Activated T-helper 1 cell treated with anti-CD3 and anti-CD28 coated beads, Interleukin-12 subunit alpha, Interleukin-12 subunit beta, Interleukin-2, Interleukin-4 antibody, amounts not matched to agents 30 ng/mL and 10 ng/mL and 1 ng/mL, durations not matched to agents 14 hours and 24 hours and 36 hours (primary cell): ENCODE data around the gene PNPLA7. TPM values are rescaled to one million over a fixed set of nuclear protein-coding genes. Genes with fewer than 3 reads are reported as not detected.
"Not testable (repeated sequence)": the region's sequence is repeated elsewhere in the genome, so short reads cannot be mapped to it uniquely, and the experiment has no call there.

ENCODE experiments used
- DNase-seq: peaks from one replicate; pipeline ENCODE4 v3.0.0; 2021; ENCODE audit warnings: low spot score
- H3K27ac Mint-ChIP-seq: one replicate; pipeline ENCODE4 v1.8.0; 2021; ENCODE audit warnings: mild to moderate bottlenecking, mixed read lengths
- H3K27me3 Mint-ChIP-seq: one replicate; pipeline ENCODE4 v1.8.0; 2022; ENCODE audit warnings: mild to moderate bottlenecking, moderate library complexity, mixed read lengths; ENCODE audit not compliant: insufficient read depth
- H3K36me3 Mint-ChIP-seq: one replicate; pipeline ENCODE4 v1.8.0; 2021; ENCODE audit warnings: low read depth, mixed read lengths
- H3K4me1 Mint-ChIP-seq: one replicate; pipeline ENCODE4 v1.8.0; 2021; ENCODE audit warnings: low read depth, mixed read lengths
- H3K4me3 Mint-ChIP-seq: one replicate; pipeline ENCODE4 v1.8.0; 2021; ENCODE audit warnings: mild to moderate bottlenecking, moderate library complexity, mixed read lengths
- H3K9me3 Mint-ChIP-seq: one replicate; pipeline ENCODE4 v1.8.0; 2021; ENCODE audit warnings: mixed read lengths
- intact Hi-C: fragments of 100-400 bp; cut with micrococcal nuclease; formaldehyde crosslinking; loops from one replicate; pipeline ENCODE4 v1.15.1; 2024
- total RNA-seq: library from RNA; stranded (reverse); gene quantifications from 2 replicates; pipeline ENCODE4 v1.2.3, GENCODE V29; 2022

PNPLA7 gene
- total RNA-seq, 1 donor from 2014 or later = 1.2 TPM

DNA sequence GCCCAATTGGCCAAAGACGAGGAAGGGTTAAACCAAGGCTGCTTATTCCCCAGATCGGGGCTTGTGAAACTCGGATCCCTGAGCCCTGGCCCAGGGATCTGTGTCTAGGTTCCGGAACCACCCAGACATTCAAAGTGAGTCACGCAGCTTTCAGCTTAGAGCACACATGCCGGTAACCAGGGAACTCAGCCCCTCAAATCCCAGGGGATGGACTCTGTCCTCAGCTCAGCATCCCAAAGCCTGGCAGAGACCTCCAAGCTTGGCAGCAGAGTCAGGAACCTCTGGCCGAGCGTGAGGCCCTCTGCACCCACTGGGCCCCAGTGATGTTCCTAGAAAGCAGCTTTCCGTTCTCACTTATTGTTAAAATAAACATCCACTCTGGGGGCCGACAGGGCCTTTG lies 5.1 kb downstream of the PNPLA7 start:
- Mint-ChIP-seq H3K27ac (no peak overlapping the region), H3K9me3 (no peaks in the 10 kb centered on the region), H3K4me1 (peaks cover 13% of the 10 kb centered on the region), H3K36me3 (peaks cover 2% of the 10 kb centered on the region), H3K4me3 (no peak overlapping the region), H3K27me3 (peaks cover 3% of the 10 kb centered on the region)
- intact Hi-C loops = no loop called here
- no peak for DNase-seq

DNA sequence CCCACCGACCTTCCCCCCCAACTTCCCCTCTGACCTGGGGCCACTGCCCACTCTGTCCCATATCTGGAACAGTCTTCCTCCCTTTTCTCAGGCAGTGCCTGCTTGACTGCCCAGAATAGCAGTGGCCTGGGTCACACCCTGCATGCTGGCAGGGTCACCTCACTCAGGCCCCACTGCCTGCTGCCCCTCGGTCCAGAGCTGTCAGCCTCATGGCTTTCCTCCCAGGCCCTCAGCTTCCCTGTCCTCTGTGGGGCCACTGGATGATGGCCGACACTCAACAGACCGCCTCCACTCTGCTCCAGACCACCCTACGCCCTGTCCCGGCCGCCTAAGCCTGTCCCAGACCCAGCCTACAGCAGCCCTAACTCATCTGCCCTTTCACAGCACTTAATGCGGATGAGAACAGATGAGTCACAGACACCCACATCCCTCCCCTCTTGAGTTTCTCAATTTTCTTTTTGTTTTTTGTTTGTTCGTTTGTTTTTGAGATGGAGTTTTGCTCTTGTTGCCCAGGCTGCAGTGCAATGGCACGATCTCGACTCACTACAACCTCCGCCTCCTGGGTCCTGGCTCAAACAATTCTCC lies 5.9 kb downstream of the PNPLA7 start:
- intact Hi-C loops = no loop called here
- Mint-ChIP-seq H3K27me3 (peaks cover 3% of the 10 kb centered on the region), H3K4me3 (peak overlapping the region; percentile 26), H3K36me3 (peaks cover 2% of the 10 kb centered on the region), H3K4me1 (peaks cover 7% of the 10 kb centered on the region), H3K9me3 (no peaks in the 10 kb centered on the region), H3K27ac (no peak overlapping the region)
- no peak for DNase-seq

DNA sequence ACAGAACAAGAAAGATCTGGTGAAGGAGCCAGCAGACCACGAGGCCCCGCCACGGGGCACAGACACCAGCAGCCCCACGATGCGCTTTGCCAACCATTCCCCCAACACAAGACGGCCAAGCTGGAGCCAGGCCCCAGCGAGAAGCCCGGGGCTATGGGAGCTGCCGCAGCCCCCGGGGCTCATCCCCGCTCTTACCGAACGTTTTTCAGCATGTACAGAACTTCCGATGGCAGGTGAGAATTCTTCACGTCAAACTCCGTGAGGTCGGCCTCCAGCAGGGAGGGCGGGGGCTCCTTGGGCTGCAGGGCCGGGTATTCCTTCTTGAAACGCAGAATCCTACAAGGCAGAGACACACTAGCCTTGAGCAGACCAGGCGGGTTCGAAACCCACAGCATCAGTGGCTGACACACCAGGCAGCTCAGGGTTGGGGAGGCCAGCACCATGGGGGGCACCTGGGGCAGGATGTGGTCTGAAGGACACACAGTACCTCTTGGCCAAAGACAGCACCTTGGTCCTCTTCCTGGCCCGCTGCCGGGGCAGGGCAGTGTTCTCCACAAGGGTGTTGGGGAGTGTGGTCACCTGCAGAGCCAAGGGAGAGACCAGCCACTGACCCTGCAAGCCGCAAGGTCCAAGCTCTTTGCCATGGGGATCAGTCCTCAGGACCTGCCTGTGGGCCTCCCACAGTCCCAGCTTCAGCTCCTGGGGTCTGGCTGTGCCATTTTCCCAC lies 6.8 kb downstream of the PNPLA7 start:
- Mint-ChIP-seq H3K4me3 (no peak overlapping the region), H3K4me1 (peaks cover 7% of the 10 kb centered on the region), H3K27ac (no peak overlapping the region), H3K9me3 (no peaks in the 10 kb centered on the region), H3K36me3 (peaks cover 2% of the 10 kb centered on the region), H3K27me3 (peaks cover 3% of the 10 kb centered on the region)
- DNase-seq = no peak
- intact Hi-C loops = no loop called here

DNA sequence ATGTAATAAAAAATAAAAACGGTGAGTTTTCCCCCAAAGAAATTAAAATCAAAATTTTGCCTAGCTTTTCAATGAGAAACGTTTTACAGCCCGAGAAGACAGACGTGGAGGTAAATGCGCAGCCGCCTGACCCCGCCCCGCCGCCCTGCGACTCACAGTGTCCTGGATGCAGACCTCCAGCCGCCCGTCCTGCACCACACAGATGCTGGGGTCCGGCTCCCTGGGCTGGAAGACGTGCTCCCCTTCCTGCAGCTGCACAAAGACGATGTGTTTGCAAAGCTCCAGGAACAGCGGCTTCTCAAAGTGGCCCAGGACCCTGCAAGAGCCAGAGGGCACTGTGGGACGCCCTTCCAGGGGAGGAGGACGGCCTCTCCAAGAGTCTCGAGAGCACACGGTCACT lies 7.7 kb downstream of the PNPLA7 start:
- Mint-ChIP-seq H3K36me3 (peaks cover 4% of the 10 kb centered on the region), H3K27me3 (peaks cover 2% of the 10 kb centered on the region), H3K27ac (no peak overlapping the region), H3K4me1 (peaks cover 12% of the 10 kb centered on the region), H3K4me3 (no peak overlapping the region), H3K9me3 (no peaks in the 10 kb centered on the region)
- no peak for DNase-seq
- intact Hi-C loops = no loop called here

DNA sequence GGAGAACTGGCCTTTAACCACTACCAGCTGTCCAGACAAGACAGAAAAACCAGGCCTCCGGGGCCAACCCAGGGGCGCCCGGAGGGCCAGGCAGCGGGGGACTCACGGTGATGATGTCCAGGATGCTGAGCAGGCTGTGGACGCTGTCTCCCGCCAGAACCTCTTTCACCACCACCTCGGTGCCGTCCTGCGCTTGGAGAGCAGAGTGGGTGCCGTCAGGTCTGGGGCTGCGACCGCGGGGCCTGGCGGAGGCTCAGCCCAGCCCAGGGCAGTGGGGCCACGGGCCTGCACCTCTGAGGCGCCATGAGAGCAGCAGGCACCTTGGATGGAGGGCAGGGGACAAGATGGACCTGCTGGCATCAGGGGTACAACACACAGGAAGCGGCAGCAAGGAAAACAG lies 9.7 kb downstream of the PNPLA7 start:
- Mint-ChIP-seq H3K36me3 (peaks cover 15% of the 10 kb centered on the region), H3K4me3 (no peak overlapping the region), H3K4me1 (peaks cover 28% of the 10 kb centered on the region), H3K27me3 (no peaks in the 10 kb centered on the region), H3K27ac (no peak overlapping the region), H3K9me3 (peaks cover 13% of the 10 kb centered on the region)
- no peak for DNase-seq
- intact Hi-C loops = no loop called here

DNA sequence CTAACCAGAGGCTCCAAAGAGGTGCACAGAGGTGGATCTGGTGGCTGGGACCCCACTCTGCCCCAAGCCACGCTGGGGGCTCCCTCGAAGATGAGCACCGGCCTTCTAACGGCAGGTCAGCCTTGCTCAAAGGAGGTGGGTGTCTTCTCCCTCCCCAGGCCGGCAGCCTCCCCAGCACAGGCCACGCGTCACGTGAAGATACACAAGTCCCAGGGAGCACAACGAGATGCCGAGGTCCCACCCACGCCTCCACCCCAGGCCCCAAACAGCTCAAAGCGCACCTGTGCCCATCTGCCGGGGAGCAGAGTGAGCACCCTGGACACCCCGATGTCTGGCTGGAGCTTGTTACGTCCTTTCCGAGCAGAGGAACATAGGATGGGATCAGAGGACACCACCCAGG lies 12.1 kb downstream of the PNPLA7 start:
- peaks cover 12% of the 10 kb centered on the region for H3K36me3 Mint-ChIP-seq
- intact Hi-C loops = no loop called here
- H3K27ac Mint-ChIP-seq = no peak overlapping the region

DNA sequence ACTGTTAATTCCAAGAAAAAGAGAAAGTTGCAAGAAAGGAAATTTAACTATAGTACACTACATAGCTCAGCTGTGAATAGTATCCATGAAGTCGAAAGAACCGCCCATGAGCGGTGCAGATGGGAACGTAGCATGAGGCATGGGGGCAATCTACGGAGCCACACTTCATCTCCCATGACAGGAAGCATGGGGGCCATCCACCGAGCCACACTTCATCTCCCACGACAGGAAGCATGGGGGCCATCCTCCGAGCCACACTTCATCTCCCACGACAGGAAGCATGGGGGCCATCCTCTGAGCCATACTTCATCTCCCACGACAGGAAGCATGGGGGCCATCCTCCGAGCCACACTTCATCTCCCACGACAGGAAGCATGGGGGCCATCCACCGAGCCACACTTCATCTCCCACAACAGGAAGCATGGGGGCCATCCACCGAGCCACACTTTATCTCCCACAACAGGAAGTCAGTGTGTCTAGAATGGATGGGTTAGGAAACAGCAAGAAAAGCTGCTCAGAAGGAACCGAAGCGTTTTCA lies 13.5 kb downstream of the PNPLA7 start:
- Mint-ChIP-seq H3K36me3 (peaks cover 12% of the 10 kb centered on the region), H3K27ac (peak overlapping the region; percentile 64), H3K9me3 (peaks cover 13% of the 10 kb centered on the region), H3K4me1 (peaks cover 31% of the 10 kb centered on the region)
- DNase-seq, intact Hi-C loops, H3K4me3 Mint-ChIP-seq, H3K27me3 Mint-ChIP-seq: not testable (repeated sequence)

More for the DNA sequence above, 12.1 kb downstream of the PNPLA7 start:
- no peaks in the 10 kb centered on the region for H3K27me3 Mint-ChIP-seq
- peaks cover 13% of the 10 kb centered on the region for H3K9me3 Mint-ChIP-seq
- peaks cover 31% of the 10 kb centered on the region for H3K4me1 Mint-ChIP-seq
- no peak for DNase-seq
- H3K4me3 Mint-ChIP-seq = no peak overlapping the region

DNA sequence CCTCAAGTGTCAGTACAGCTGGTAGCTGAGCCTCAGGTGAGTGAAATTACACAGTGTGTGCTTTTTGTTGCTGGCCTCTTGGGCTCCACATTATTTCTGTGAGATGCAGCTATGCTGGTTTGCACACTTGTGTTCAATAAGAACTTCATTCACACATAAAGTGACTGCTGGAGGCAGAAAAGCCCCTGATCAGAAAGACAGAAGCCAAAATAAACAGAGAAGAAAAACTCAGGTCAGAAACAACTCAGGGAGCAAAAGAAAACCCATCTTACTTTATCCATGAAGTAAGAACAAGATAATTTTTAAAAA lies 15.1 kb downstream of the PNPLA7 start:
- Mint-ChIP-seq H3K4me3 (peak overlapping the region; percentile 11), H3K9me3 (peaks cover 13% of the 10 kb centered on the region), H3K27me3 (no peaks in the 10 kb centered on the region), H3K4me1 (peaks cover 41% of the 10 kb centered on the region), H3K27ac (peak overlapping the region; percentile 41), H3K36me3 (peaks cover 12% of the 10 kb centered on the region)
- intact Hi-C loops = loop anchor here (1.0 kb wide), 1 partner anchor 16 kb away; the partner anchor contains the start of gene MRPL41
- no peak for DNase-seq

DNA sequence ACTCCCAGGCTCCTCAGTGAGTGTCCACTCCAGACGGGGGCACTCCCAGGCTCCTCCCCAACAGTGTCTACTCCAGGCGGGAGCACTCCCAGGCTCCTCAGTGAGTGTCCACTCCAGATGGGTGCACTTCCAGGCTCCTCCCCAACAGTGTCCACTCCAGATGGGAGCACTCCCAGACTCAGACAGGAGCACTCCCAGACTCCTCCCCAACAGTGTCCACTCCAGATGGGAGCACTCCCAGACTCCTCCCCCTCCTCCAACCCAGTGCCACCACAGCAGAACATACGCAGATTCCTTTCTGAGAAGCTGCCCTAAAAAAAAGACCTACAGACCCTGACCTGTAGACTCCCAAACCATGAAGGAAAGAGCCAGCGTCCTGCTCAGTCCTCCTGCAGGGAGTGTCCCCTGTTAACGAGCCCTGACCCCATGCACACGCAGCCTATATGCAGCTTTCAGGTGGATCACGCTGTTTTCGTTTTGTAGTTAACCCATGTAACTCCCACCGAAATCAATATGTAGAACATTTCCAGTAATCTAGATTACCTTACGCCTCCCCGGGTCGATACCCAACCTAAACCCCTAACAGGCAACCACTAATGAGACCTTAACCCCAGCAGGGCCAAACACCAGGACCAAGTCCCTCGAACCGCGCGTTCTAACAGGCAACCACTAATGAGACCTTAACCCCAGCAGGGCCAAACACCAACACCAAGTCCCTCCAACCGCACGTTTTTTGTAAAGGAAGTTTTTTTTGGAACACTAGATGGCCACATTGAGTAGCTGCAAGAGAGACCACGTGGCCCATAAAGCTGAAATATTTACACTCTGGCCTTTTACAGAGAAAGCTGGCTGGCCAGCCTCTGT lies 15.7 kb downstream of the PNPLA7 start:
- peaks cover 13% of the 10 kb centered on the region for H3K9me3 Mint-ChIP-seq
- H3K4me3 Mint-ChIP-seq = peak overlapping the region; percentile 11
- peaks cover 41% of the 10 kb centered on the region for H3K4me1 Mint-ChIP-seq
- peak overlapping the region; percentile 41 for H3K27ac Mint-ChIP-seq
- DNase-seq = no peak
- intact Hi-C loops = loop anchor here (1.0 kb wide), 1 partner anchor 17 kb away; the partner anchor contains the start of gene MRPL41
- H3K36me3 Mint-ChIP-seq = peaks cover 12% of the 10 kb centered on the region
- no peaks in the 10 kb centered on the region for H3K27me3 Mint-ChIP-seq

DNA sequence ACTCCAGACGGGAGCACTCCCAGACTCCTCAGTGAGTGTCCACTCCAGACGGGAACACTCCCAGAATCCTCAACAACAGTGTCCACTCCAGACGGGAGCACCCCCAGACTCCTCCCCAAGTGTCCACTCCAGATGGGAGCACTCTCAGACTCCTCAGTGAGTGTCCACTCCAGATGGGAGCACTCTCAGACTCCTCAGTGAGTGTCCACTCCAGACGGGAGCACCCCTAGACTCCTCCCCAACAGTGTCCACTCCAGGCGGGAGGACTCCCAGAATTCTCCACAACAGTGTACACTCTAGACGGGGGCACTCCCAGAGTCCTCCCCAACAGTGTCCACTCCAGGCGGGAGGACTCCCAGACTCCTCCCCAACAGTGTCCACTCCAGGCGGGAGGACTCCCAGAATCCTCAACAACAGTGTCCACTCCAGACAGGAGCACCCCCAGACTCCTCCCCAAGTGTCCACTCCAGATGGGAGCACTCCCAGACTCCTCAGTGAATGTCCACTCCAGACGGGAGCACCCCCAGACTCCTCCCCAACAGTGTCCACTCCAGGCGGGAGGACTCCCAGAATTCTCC lies 17.2 kb downstream of the PNPLA7 start:
- H3K27me3 Mint-ChIP-seq, DNase-seq, intact Hi-C loops, H3K27ac Mint-ChIP-seq, H3K4me3 Mint-ChIP-seq: not testable (repeated sequence)
- peaks cover 12% of the 10 kb centered on the region for H3K36me3 Mint-ChIP-seq
- H3K9me3 Mint-ChIP-seq = peaks cover 13% of the 10 kb centered on the region
- H3K4me1 Mint-ChIP-seq = peaks cover 48% of the 10 kb centered on the region

DNA sequence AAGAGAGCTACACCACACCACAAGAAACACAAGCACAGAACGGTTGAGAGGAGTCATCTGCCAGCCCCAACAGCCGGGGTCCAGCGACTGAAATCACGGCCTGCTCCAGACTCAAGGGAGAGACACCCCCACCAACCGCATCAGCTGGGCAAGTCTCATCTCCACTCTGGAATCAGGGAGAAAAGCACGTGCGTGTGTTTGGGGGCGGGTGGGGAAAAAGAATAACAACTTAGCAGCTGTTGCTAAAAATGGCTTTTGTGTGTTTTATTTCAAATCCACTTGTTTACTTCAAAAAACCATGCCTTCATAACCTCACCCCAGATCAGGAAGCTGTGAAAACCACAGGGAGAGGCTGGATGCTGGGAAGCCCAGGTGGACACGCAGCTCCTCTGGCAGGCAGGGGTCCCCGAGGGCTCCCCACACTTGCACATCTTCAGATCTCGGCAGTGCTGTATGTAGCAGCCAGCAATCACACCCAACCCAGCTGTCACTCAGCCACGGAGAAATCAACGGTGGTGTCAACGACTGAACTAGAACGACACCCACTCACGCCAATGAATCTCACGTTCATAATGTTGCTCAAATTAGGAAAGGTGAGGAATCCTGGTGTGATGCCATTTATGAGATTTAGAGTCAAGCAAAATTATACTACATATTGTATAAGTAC lies 19.0 kb downstream of the PNPLA7 start:
- Mint-ChIP-seq H3K27ac (no peak overlapping the region), H3K27me3 (peaks cover 4% of the 10 kb centered on the region)

DNA sequence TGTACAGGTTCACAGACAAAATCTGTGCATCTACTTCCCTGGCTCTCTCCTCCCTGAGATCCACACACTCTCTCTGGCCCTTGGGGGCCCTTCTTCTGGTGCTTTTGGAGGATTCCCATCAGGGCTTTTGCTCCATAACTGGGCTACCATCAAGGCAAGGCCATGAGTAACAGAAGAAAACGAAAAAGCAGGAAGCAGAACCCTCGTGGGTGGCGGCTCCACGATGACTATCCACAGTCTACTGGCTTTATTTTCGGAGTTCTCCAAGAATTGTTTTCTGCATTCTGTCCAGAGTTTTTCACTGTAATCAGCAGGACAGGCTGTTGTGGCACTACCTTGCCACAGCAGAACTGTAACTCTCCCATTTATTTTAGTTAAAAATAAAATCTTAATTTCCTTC lies 19.9 kb downstream of the PNPLA7 start:
- H3K27ac Mint-ChIP-seq = no peak overlapping the region
- no peak overlapping the region for H3K4me3 Mint-ChIP-seq
- H3K36me3 Mint-ChIP-seq = no peaks in the 10 kb centered on the region
- intact Hi-C loops = no loop called here
- no peaks in the 10 kb centered on the region for H3K9me3 Mint-ChIP-seq
- DNase-seq = no peak
- peaks cover 27% of the 10 kb centered on the region for H3K4me1 Mint-ChIP-seq
- H3K27me3 Mint-ChIP-seq = peaks cover 4% of the 10 kb centered on the region

More for the DNA sequence above, 19.0 kb downstream of the PNPLA7 start:
- Mint-ChIP-seq H3K36me3 (peaks cover 2% of the 10 kb centered on the region), H3K4me1 (peaks cover 30% of the 10 kb centered on the region), H3K9me3 (peaks cover 3% of the 10 kb centered on the region), H3K4me3 (no peak overlapping the region)
- DNase-seq = no peak
- intact Hi-C loops = no loop called here
